Keratinocyte (primary cell): ENCODE measurements around the gene BCL6B. TPM values are rescaled to one million over a fixed set of nuclear protein-coding genes. Genes with fewer than 3 reads are reported as not detected.

Experiments
- DNase-seq: peaks from one replicate; pipeline ENCODE4 v3.0.0-alpha.2; 2011; ENCODE audit warnings: low read depth, missing footprints, low spot score
- FAIRE-seq: peaks from 2 replicates; lab custom pipeline; 2011; peaks lifted over from hg19 to GRCh38; lab: Jason Lieb, UNC
- H2AFZ ChIP-seq: 2 replicates; pipeline ENCODE4 v1.6.0; 2012; ENCODE audit warnings: low read length, control low read depth, inconsistent platforms; ENCODE audit not compliant: control insufficient read depth
- H3K27ac ChIP-seq: 2 replicates; pipeline ENCODE4 v1.5.1; 2011; ENCODE audit warnings: low read length; ENCODE audit not compliant: control insufficient read depth, insufficient read depth
- H3K27me3 ChIP-seq: 3 replicates; pipeline ENCODE4 v1.6.0; 2011; ENCODE audit warnings: low read length; ENCODE audit not compliant: control insufficient read depth, insufficient read depth; ENCODE audit errors: extremely low read depth
- H3K36me3 ChIP-seq, 2 experiments: 2 replicates in 1 of 2; 3 replicates in 1 of 2; pipeline ENCODE4 v1.5.1; 2011; ENCODE audit warnings: low read length in 2 of 2, mild to moderate bottlenecking in 1 of 2; ENCODE audit not compliant: control insufficient read depth in 2 of 2, insufficient read depth in 2 of 2; ENCODE audit errors: extremely low read depth in 1 of 2
- H3K4me1 ChIP-seq: 3 replicates; pipeline ENCODE4 v1.5.1; 2011; ENCODE audit warnings: low read length; ENCODE audit not compliant: control insufficient read depth, insufficient read depth; ENCODE audit errors: extremely low read depth
- H3K4me2 ChIP-seq: 3 replicates; pipeline ENCODE4 v1.6.0; 2011; ENCODE audit warnings: low read depth, low read length; ENCODE audit not compliant: control insufficient read depth, insufficient read depth; ENCODE audit errors: extremely low read depth
- H3K4me3 ChIP-seq, 3 experiments: fragments of 200-600 bp in 1 of 3; sonication (generic) in 1 of 3; 2 replicates in 2 of 3; 3 replicates in 1 of 3; pipeline ENCODE4 v1.5.1; 2011 to 2016; ENCODE audit warnings: low read length in 3 of 3, mild to moderate bottlenecking in 3 of 3, control low read depth in 2 of 3, inconsistent platforms in 1 of 3, low read depth in 1 of 3, mixed read lengths in 1 of 3, mixed run types in 1 of 3, moderate library complexity in 1 of 3; ENCODE audit not compliant: control insufficient read depth in 2 of 3, insufficient read depth in 2 of 3; ENCODE audit errors: extremely low read depth in 1 of 3
- H3K79me2 ChIP-seq: 2 replicates; pipeline ENCODE4 v1.6.0; 2012; ENCODE audit warnings: low read length; ENCODE audit not compliant: control insufficient read depth, insufficient read depth
- H3K9ac ChIP-seq: 3 replicates; pipeline ENCODE4 v1.6.0; 2011; ENCODE audit warnings: low read length; ENCODE audit not compliant: control insufficient read depth, insufficient read depth; ENCODE audit errors: extremely low read depth
- H3K9me1 ChIP-seq: 3 replicates; pipeline ENCODE4 v1.6.0; 2011; ENCODE audit warnings: low read length; ENCODE audit not compliant: control insufficient read depth, insufficient read depth; ENCODE audit errors: extremely low read depth
- H3K9me3 ChIP-seq: 2 replicates; pipeline ENCODE4 v1.5.1; 2012; ENCODE audit warnings: low read depth, low read length; ENCODE audit not compliant: control insufficient read depth
- H4K20me1 ChIP-seq: 3 replicates; pipeline ENCODE4 v1.6.0; 2011; ENCODE audit warnings: low read length; ENCODE audit not compliant: control insufficient read depth, insufficient read depth; ENCODE audit errors: extremely low read depth
- EZH2 ChIP-seq: IDR thresholded peaks from one replicate; pipeline ENCODE4 v1.6.1; 2012; ENCODE audit warnings: inconsistent platforms, mild to moderate bottlenecking, low read length, moderate library complexity
- dilution Hi-C: fragments of 300-500 bp; cut with MboI; formaldehyde crosslinking; loops from one replicate; pipeline ENCODE4 v1.7.0; 2020; ENCODE audit warnings: low sequenced_read_pairs; ENCODE audit not compliant: extremely low pct_ligation_motif_present
- polyA plus RNA-seq, 5 experiments: library from polyadenylated mRNA; depleted of rRNA in 3 of 5; stranded (reverse) in 3 of 5; stranded (forward) in 1 of 5; unstranded in 1 of 5; fragments of >200 nt; gene quantifications; 1 replicate in 1 of 5; 2 replicates in 3 of 5; 3 replicates in 1 of 5; pipeline versions ENCODE4 v1.2.1 to v1.2.3, GENCODE V29; 2011 to 2012; ENCODE audit warnings: missing spikeins in 2 of 5, low read depth in 1 of 5, low replicate concordance in 1 of 5
- TF ChIP-seq, protein P1 (sequence below), 3 experiments: IDR thresholded peaks in 1 of 3; conservative IDR thresholded peaks in 1 of 3; optimal IDR thresholded peaks in 1 of 3; 2 replicates in 2 of 3; 3 replicates in 1 of 3; pipeline versions ENCODE3 to v1.5.1; 2011; ENCODE audit warnings: low read length in 3 of 3, mild to moderate bottlenecking in 3 of 3, moderate library complexity in 2 of 3, control low read depth in 1 of 3, inconsistent platforms in 1 of 3; ENCODE audit not compliant: insufficient read depth in 2 of 3; ENCODE audit errors: extremely low read depth in 1 of 3

BCL6B gene
- polyA plus RNA-seq, 1 donor (not counting 4 experiments of a cell fraction or from before 2014, with no cell fraction given), result not detected

DNA sequence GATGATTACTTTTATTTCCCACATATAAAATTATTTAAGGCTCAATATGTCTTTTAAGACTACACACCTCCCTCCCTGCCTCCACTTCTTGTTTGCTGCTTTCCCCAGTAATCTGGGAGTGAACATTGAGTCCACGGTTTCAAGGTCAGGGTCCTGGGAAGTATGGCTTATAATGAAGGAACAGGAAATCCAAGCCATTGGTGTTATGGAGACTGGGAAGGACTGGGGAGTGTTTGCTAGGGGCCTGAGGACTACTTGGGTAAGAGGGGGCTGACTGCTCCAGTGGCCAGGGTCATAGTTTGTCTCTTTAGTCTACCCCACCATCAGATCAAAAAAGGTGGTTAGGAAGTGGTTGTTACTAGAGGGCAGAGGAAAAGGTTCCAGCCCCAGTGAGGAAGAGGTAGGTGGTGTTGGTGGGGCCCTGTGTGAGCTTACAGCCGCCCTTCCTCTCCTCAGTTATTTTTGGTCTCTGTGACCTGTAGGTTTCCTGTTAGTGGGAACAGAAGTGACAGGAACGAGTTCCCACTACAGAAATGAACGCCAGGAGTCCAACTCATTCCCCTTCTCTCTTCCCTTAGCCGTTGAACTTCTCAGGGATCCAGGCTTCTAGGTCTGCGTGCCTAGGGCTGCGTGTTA is 12.2 kb downstream of the BCL6B start:
- H3K9me3 ChIP-seq, result no peaks in the 10 kb centered on the region
- no peaks in the 10 kb centered on the region for H3K27me3 ChIP-seq
- H3K4me2 ChIP-seq, result peak overlapping the region; percentile 90
- dilution Hi-C loops, result no loop called here
- peak overlapping the region; percentile 73 for H3K9ac ChIP-seq
- H3K36me3 ChIP-seq, result no peaks in the 10 kb centered on the region
- FAIRE-seq, result no peak
- H3K4me1 ChIP-seq, result peaks cover 10% of the 10 kb centered on the region
- peak overlapping the region; percentile 74 for H3K27ac ChIP-seq
- H3K79me2 ChIP-seq, result peaks cover 4% of the 10 kb centered on the region
- H4K20me1 ChIP-seq, result no peaks in the 10 kb centered on the region
- DNase-seq, result no peak
- peak overlapping the region; percentile 87 for H2AFZ ChIP-seq
- peaks cover 2% of the 10 kb centered on the region for H3K9me1 ChIP-seq
- peak overlapping the region; percentile 77 to 97 (median 85) for H3K4me3 ChIP-seq
- TF ChIP-seq, protein P1, sequence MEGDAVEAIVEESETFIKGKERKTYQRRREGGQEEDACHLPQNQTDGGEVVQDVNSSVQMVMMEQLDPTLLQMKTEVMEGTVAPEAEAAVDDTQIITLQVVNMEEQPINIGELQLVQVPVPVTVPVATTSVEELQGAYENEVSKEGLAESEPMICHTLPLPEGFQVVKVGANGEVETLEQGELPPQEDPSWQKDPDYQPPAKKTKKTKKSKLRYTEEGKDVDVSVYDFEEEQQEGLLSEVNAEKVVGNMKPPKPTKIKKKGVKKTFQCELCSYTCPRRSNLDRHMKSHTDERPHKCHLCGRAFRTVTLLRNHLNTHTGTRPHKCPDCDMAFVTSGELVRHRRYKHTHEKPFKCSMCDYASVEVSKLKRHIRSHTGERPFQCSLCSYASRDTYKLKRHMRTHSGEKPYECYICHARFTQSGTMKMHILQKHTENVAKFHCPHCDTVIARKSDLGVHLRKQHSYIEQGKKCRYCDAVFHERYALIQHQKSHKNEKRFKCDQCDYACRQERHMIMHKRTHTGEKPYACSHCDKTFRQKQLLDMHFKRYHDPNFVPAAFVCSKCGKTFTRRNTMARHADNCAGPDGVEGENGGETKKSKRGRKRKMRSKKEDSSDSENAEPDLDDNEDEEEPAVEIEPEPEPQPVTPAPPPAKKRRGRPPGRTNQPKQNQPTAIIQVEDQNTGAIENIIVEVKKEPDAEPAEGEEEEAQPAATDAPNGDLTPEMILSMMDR (optimal IDR thresholded peaks at IDR 0.05 in 1 of 3, IDR thresholded peaks at IDR 0.05 in 1 of 3, conservative IDR thresholded peaks at IDR 0.05 in 1 of 3; ENCODE audit: extremely low read depth in 1 of 3, insufficient read depth in 2 of 3, low read length in 3 of 3), result no peak
- no peak for TF ChIP-seq EZH2

DNA sequence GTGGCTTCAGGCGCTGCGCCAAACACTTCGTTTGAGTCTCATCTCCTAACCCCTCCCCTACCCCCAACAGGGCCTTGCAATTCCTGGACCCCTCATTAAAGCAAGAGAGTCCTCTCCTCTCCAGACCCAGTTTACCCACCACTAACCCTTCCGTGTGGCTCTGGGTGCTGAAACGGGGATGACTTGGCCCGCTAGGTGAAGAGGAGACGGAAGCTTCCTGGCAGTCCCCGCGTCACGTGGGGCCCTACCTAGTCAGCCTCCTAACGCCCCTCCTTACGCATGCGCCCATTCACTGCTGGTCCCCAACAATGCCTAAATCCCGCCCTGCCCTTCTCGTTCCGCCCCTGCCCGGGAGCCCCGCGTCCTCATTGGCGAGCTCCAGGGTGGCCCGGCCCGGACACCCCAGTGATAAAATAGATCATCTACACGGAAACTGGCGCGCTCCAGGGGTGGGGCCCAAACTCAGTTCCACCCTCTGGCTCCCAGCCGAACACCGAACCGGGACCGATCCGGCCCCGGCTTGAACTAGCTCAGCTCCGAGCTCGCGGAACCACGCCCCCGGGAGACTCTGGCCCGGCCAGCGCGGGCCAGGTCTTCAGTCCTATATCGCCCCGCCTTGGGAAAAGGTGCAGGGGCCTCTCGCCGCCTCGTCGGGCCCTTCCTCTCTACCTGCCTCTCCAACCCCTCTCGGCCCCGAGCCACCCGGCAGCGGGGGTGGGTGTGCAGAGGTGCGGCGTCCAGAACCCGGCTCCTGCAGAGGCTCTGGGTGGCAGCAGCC is 12.9 kb downstream of the BCL6B start, which contains the start of gene SLC16A13:
Gene SLC16A13, plus strand, starts transcription at position 425 of the 778 bp plus-strand sequence. CDS start 368 bp downstream, outside the sequence.
- Histone ChIP-seq H3K9me1 (peaks cover 2% of the 10 kb centered on the region), H3K79me2 (peaks cover 4% of the 10 kb centered on the region), H3K4me3 (peak within 1 kb of the TSS; percentile 77 to 97 (median 85)), H3K36me3 (no peaks in the 10 kb centered on the region), H3K27ac (peak within 1 kb of the TSS; percentile 74), H3K27me3 (no peaks in the 10 kb centered on the region), H2AFZ (peak within 1 kb of the TSS; percentile 87), H3K9ac (peak within 1 kb of the TSS; percentile 73), H3K4me2 (peak within 1 kb of the TSS; percentile 90), H4K20me1 (no peaks in the 10 kb centered on the region), H3K9me3 (no peaks in the 10 kb centered on the region), H3K4me1 (peaks cover 10% of the 10 kb centered on the region)
- dilution Hi-C loops, result no loop called here
- FAIRE-seq (peak; percentile 89), DNase-seq (peak; percentile 93)
- TF ChIP-seq, protein P1 (optimal IDR thresholded peaks at IDR 0.05 in 1 of 3, IDR thresholded peaks at IDR 0.05 in 1 of 3, conservative IDR thresholded peaks at IDR 0.05 in 1 of 3; ENCODE audit: extremely low read depth in 1 of 3, insufficient read depth in 2 of 3, low read length in 3 of 3), result no peak
- no peak for TF ChIP-seq EZH2
